Naive B cell (primary cell): ENCODE measurements around the gene HPCAL1. TPM values are rescaled to one million over a fixed set of nuclear protein-coding genes. Genes with fewer than 3 reads are reported as not detected.
A peak's percentile ranks its signal among the peaks of the same experiment; 100 is the strongest.

ENCODE experiments used
- ATAC-seq, 2 donors: fragments of 150-1000 bp; cut with Tn5 transposase; 2 replicates each; pipeline ENCODE4 v1.10.0; 2021; ENCODE audit warnings: low read depth in 2 of 2, mild to moderate bottlenecking in 2 of 2, moderate library complexity in 2 of 2
- DNase-seq: peaks from one replicate; pipeline ENCODE4 v3.0.0; 2022
- H3K27ac Mint-ChIP-seq, 6 donors: one replicate each; pipeline ENCODE4 v1.8.0; 2020 to 2022; ENCODE audit warnings: mild to moderate bottlenecking in 6 of 6, mixed read lengths in 6 of 6, moderate library complexity in 5 of 6, inconsistent platforms in 2 of 6
- H3K27me3 Mint-ChIP-seq, 3 donors: one replicate each; pipeline ENCODE4 v1.8.0; 2021 to 2022; ENCODE audit warnings: mixed read lengths in 3 of 3, mild to moderate bottlenecking in 1 of 3
- H3K36me3 Mint-ChIP-seq, 2 donors: one replicate each; pipeline ENCODE4 v1.8.0; 2020 to 2022; ENCODE audit warnings: mixed read lengths in 2 of 2, inconsistent platforms in 1 of 2, mild to moderate bottlenecking in 1 of 2
- H3K4me1 Mint-ChIP-seq, 3 donors: one replicate each; pipeline ENCODE4 v1.8.0; 2020 to 2022; ENCODE audit warnings: mixed read lengths in 3 of 3, inconsistent platforms in 1 of 3, mild to moderate bottlenecking in 1 of 3, moderate library complexity in 1 of 3
- H3K4me3 Mint-ChIP-seq, 8 donors: one replicate each; pipeline ENCODE4 v1.8.0; 2020 to 2022; ENCODE audit warnings: mild to moderate bottlenecking in 8 of 8, mixed read lengths in 8 of 8, moderate library complexity in 8 of 8, inconsistent platforms in 2 of 8
- H3K9me3 Mint-ChIP-seq, 7 donors: one replicate each; pipeline ENCODE4 v1.8.0; 2020 to 2022; ENCODE audit warnings: mixed read lengths in 7 of 7, mild to moderate bottlenecking in 5 of 7, inconsistent platforms in 2 of 7, moderate library complexity in 1 of 7
- polyA plus RNA-seq, 6 donors: library from polyadenylated mRNA; unstranded; fragments of 300-500 nt; fragmentation: Illumina TruSeq; gene quantifications; one replicate each; pipeline ENCODE4 v1.2.3, GENCODE V29; 2021; ENCODE audit warnings: low read depth in 6 of 6

The HPCAL1 gene
- polyA plus RNA-seq, 6 donors from 2014 or later = 49.1 to 92.1 (median 66.7) TPM

DNA sequence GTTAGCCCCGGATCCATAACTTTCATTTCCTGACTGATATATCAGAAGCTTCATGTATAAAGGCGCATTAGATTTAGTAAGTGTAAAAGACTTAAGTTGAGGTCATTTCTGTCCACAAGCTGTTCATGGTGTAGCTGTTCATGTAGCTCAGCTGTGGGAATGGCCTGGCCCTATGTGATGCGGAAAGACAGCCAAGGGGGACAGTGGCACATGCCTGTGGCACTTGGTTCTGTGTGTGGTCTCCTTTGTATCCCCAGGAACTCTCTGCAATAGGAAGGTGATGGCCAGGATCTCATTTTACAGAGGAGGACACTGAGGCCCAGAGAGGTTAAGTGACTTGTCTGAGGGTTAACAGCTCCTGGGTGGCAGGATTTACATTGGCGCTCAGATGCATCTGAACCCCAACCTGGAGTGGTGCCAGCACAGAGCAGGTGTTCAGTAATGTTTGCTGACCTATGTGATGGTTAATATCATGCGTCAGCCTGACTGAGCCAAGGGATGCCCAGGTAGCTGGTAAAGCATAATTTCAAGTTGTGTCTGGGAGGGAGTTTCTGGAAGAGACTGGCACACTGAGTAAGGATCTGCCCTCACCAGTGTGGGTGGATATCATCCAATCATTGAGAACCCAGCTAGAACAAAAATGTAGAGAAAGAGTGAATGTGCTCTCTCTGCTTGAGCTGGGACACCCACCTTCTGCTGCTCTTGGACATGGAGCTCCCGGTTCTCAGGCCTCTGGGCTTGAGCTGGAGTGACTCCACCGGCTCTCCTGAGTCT, 25.4 kb downstream of the HPCAL1 start:
- peak overlapping the region in 5 of 6 donors; percentile 8 to 97 (median 19) for H3K27ac Mint-ChIP-seq
- H3K4me1 Mint-ChIP-seq = peaks cover 86 to 98% (median 95%) of the 10 kb centered on the region in 3 donors
- H3K36me3 Mint-ChIP-seq = no peaks in the 10 kb centered on the region
- H3K9me3 Mint-ChIP-seq = no peaks in the 10 kb centered on the region
- DNase-seq = no peak
- no peak for ATAC-seq
- no peaks in the 10 kb centered on the region for H3K27me3 Mint-ChIP-seq
- peak overlapping the region in 1 of 8 donors; percentile 17 for H3K4me3 Mint-ChIP-seq

DNA sequence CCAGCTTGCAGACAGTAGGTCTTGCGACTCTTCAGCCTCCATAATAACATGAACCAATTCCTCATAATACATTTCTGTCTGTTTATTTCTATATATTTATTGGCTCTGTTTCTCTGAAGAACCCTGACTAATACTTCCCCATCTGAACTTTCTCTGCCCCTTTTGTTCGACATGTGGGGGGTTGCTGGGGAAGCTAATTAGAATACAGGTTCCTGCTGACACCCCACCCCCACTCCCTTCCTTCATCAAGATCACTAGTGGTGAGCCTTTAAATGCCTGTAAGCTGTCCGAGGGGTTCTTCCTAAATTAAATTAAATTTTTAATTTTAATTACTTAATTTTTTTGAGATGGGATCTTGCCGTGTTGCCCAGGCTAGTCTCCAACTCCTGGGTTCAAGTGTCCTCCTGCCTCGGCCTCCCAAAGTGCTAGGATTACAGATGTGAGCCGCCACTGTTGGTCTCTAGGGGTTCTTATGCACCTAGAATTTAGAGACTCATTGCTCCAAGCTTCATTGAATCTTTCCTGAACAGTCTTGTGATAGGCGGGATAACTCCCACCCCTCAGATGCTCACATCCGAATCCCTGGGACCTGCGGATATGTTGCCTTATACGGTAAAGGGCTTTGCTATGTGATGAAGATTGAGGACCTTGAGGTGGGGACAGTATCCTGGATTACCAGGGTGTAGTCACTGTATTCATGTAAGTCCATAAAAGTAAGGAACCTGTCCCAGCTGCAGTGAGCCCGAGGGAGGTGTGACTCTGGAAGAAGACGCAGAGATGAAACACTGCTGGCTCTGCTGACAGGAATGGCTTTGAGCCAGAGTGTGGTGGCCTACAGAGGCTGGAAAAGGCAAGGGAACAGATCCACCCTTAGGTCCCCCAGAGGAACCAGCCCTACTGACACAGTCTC, 26.2 kb downstream of the HPCAL1 start:
- no peaks in the 10 kb centered on the region for H3K9me3 Mint-ChIP-seq
- ATAC-seq = no peak
- peak overlapping the region; percentile 42 to 97 (median 94) for H3K27ac Mint-ChIP-seq
- peak overlapping the region; percentile 35 to 90 (median 83) for H3K4me3 Mint-ChIP-seq
- peaks cover 83 to 96% (median 91%) of the 10 kb centered on the region in 3 donors for H3K4me1 Mint-ChIP-seq
- no peaks in the 10 kb centered on the region for H3K27me3 Mint-ChIP-seq
- DNase-seq = no peak
- no peaks in the 10 kb centered on the region for H3K36me3 Mint-ChIP-seq

DNA sequence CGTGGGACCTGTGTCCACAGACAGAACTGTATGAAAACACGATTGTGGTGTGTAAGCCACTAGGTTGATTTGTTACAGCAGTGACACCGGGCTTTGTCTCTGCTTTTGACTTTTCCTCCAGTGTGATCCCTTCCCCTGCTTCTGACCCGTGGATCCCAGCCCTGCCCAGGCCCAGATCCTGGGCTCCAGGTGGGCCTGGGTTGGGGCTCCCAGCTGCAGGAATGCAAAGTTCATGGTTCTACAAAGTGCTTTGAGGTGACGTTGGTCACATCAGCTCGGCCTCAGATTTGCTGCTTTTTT, 26.8 kb downstream of the HPCAL1 start:
- Mint-ChIP-seq H3K36me3 (no peaks in the 10 kb centered on the region), H3K27me3 (no peaks in the 10 kb centered on the region), H3K4me1 (peaks cover 78 to 92% (median 86%) of the 10 kb centered on the region in 3 donors), H3K4me3 (peak overlapping the region; percentile 77 to 92 (median 88)), H3K9me3 (peaks cover 0 to under 1% (median 0%) of the 10 kb centered on the region in 7 donors), H3K27ac (peak overlapping the region; percentile 91 to 97 (median 96))
- DNase-seq = no peak
- no peak for ATAC-seq

DNA sequence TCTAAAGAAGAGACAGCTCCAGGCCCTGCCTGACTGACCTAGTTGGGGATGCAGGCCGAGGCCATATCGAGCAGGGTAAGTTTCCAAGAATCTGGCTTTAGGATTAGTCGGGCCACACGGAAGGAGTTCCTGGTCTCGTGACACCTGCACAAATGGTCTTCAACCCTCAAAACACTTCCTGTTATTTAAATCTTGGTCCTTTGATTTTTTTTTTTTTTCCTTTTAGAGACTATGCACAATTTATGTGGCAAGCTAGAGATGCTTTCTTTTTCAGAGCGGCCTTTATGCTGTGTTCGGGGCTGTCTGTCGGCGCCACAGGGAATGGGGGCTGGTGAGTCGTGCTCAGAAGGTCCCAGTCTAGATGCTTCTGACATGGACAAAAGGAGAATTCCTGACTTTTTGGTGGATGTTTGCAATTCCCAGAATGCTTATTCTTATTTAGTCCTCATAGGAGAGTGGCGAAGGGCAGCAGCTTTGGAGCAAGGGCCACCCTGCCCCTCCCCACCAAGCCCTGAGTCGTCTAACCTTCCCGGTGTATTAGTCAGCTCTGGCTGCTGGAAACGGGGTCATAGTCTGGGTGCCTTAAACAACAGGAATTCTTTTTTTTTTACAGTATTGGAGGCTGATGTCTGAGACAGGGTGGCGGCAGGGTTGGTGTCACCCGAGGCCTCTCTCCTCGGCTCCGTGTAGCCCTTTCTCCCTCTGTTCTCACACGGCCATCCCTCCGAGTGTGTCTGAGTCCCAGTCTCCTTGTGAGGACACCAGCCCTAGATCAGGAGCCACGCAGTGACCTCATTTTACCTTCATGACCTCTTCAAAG, 27.4 kb downstream of the HPCAL1 start:
- DNase-seq = peak; percentile 25
- peaks cover 0 to 6% (median 5%) of the 10 kb centered on the region in 7 donors for H3K9me3 Mint-ChIP-seq
- H3K36me3 Mint-ChIP-seq = no peaks in the 10 kb centered on the region
- peak overlapping the region; percentile 91 to 97 (median 96) for H3K27ac Mint-ChIP-seq
- no peaks in the 10 kb centered on the region for H3K27me3 Mint-ChIP-seq
- H3K4me3 Mint-ChIP-seq = peak overlapping the region; percentile 77 to 92 (median 88)
- peaks cover 75 to 86% (median 80%) of the 10 kb centered on the region in 3 donors for H3K4me1 Mint-ChIP-seq
- no peak for ATAC-seq

DNA sequence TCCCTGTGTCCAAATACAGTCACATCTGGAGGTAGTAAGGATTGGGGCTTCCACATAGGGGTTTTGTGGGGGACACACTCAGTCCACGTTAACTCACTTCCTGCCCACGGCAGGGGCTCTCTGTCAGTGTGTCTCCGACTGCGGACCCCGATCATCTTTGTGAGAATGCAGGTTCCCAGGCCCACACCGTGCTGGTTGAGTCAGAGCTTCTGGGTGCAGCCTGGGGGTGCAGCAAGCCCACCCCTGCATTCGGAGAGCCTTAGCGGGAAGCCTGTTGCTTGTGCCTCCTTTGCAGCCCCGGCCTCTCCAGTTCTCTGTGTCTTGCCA, 28.0 kb downstream of the HPCAL1 start:
- Mint-ChIP-seq H3K4me1 (peaks cover 72 to 80% (median 74%) of the 10 kb centered on the region in 3 donors), H3K4me3 (peak overlapping the region; percentile 78 to 92 (median 88)), H3K27me3 (no peaks in the 10 kb centered on the region), H3K36me3 (no peaks in the 10 kb centered on the region), H3K9me3 (peaks cover 0 to 10% (median 7%) of the 10 kb centered on the region in 7 donors), H3K27ac (peak overlapping the region in 5 of 6 donors; percentile 91 to 97 (median 97))
- DNase-seq (no peak), ATAC-seq (no peak)

DNA sequence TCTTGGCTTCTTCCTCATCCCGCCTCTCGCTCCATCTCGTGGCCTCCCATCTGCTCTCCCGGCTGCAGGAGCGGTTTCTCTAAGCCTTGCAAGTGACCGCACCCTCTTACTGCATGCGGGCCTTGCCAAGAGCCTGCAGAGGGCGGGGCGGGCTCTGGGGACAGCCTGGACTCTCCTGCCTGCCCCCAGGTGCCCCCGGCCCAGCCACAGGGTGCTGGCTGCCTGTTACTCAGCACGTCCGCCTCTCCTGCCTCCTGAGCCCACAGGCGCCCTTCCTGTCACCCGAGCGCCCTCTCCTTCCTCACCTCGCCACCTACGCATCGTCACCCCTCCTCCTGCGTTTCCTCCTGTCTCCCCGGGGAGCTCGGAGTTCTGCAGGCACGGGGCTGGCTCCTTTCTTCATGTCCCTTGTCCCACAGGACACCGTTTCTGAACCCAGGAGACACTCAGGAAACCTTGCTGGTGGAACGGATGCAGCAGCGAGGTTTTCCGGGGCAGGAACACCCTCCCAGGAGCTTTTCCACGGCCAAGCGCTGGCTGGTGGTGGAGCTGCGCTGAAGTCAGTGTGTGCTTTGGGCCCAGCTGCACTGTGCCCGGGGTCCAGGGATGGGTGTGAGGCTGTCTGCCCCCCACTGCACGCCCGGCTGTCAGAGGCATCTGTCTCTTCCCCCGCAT, 28.5 kb downstream of the HPCAL1 start:
- peak overlapping the region; percentile 78 to 92 (median 88) for H3K4me3 Mint-ChIP-seq
- peak; percentile 52 for DNase-seq
- ATAC-seq = peak; percentile 1 to 18
- peaks cover 0 to 10% (median 7%) of the 10 kb centered on the region in 7 donors for H3K9me3 Mint-ChIP-seq
- no peaks in the 10 kb centered on the region for H3K27me3 Mint-ChIP-seq
- H3K27ac Mint-ChIP-seq = peak overlapping the region; percentile 87 to 98 (median 97)
- H3K4me1 Mint-ChIP-seq = peaks cover 67 to 76% (median 69%) of the 10 kb centered on the region in 3 donors
- no peaks in the 10 kb centered on the region for H3K36me3 Mint-ChIP-seq

DNA sequence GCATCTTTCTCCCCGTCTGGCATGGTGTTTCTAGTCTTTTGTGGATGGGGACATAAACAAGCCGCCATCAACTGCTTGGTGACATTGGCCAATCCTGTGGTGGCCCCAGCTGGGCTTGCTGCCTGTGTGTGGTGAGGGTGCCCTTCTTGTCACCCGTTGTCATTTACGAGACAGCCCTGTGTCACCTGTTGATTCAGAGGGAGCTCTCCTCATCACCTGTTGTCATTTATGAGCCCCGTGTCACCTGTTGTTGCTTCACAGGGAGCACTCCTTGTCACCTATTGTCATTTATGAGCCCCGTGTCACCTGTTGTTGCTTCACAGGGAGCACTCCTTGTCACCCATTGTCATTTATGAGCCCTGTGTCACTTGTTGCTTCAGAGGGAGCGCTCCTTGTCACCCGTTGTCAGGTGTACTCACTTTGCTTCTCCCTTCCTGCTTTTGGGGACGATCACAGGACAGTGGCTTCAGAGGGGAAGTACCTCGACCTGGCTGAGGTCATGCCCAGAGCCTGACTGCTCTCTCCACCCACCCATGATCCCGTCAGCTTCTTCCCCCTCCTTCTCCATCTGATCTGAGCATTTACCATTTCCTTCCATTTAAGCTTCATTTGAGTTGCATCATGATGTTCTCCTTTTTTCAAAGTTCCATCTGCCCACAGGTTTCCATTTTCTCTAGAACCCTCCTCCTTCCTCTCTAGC, 29.1 kb downstream of the HPCAL1 start:
- peak; percentile 90 to 93 for ATAC-seq
- Mint-ChIP-seq H3K36me3 (no peaks in the 10 kb centered on the region), H3K27me3 (no peaks in the 10 kb centered on the region), H3K4me1 (peaks cover 61 to 70% (median 63%) of the 10 kb centered on the region in 3 donors), H3K27ac (peak overlapping the region; percentile 87 to 98 (median 97)), H3K9me3 (peaks cover 0 to 10% (median 7%) of the 10 kb centered on the region in 7 donors), H3K4me3 (peak overlapping the region; percentile 78 to 92 (median 88))
- DNase-seq = peak; percentile 80

DNA sequence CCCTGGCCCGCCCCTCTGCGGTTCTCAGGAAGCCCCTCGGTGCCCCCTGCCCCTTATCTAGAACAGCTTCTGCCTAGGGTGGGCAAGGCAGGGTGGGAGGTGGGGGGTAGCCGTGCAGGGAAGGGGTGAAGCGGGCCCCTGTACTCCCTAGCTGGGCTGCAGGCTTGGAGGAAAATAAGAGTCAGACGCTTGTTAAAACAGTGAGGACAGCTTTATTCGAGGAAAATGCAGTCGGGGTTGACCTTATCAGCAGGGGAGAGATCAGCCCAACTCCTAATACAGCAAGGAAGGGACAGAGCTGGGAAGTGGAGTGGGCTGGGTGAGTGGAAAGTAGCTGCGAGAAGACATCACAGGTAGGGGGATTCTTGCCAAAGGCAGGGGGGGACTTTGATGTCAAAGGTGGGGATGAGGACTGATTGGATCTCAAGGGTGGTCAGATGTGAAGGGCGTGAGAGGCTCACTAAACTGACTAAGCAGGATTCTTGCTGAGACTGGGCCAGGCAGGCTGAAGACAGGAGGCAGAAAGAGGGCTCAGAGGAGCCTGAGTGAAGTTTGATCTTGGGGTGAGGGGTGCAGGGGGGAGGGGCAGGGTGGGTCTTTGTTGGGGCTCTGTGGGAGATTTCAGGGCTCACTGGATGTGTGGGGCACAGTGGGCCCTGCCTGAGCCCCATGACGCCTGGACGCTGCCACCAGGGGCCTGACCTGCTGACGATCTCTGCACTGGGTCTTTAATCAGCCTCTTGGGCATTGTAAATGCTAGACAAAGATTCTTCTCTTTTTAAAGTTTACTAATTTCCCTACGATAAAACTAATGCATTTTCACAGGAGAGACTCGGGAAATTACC, 29.9 kb downstream of the HPCAL1 start:
- H3K9me3 Mint-ChIP-seq = peaks cover 0 to 10% (median 7%) of the 10 kb centered on the region in 7 donors
- no peak for ATAC-seq
- no peak for DNase-seq
- H3K27me3 Mint-ChIP-seq = no peaks in the 10 kb centered on the region
- H3K4me1 Mint-ChIP-seq = peaks cover 57 to 66% (median 58%) of the 10 kb centered on the region in 3 donors
- peak overlapping the region in 7 of 8 donors; percentile 78 to 92 (median 88) for H3K4me3 Mint-ChIP-seq
- no peaks in the 10 kb centered on the region for H3K36me3 Mint-ChIP-seq
- H3K27ac Mint-ChIP-seq = peak overlapping the region; percentile 87 to 98 (median 96)

DNA sequence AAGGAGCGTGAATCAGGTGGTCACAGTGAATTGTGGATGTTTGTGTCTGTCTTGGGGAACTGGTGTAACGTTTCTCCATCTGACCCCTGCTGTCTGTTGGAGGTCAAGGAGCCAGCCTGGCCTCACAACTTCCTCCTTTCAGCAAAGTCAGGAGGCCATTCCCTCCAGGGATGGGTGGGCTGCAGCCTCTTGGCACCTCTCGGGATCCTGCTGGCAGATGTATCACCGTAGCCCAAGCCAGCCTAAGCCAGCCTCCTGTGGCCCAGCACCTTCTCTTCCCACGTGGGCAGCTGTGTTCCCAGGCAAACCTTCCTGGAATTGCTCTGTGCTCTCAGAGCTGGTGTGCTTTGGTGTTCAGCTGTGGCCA, 30.5 kb downstream of the HPCAL1 start:
- H3K27ac Mint-ChIP-seq = peak overlapping the region; percentile 78 to 97 (median 94)
- ATAC-seq = no peak
- peaks cover 57 to 66% (median 57%) of the 10 kb centered on the region in 3 donors for H3K4me1 Mint-ChIP-seq
- H3K36me3 Mint-ChIP-seq = no peaks in the 10 kb centered on the region
- peak overlapping the region in 1 of 8 donors; percentile 3 for H3K4me3 Mint-ChIP-seq
- H3K27me3 Mint-ChIP-seq = no peaks in the 10 kb centered on the region
- peaks cover 0 to 10% (median 7%) of the 10 kb centered on the region in 7 donors for H3K9me3 Mint-ChIP-seq
- no peak for DNase-seq

DNA sequence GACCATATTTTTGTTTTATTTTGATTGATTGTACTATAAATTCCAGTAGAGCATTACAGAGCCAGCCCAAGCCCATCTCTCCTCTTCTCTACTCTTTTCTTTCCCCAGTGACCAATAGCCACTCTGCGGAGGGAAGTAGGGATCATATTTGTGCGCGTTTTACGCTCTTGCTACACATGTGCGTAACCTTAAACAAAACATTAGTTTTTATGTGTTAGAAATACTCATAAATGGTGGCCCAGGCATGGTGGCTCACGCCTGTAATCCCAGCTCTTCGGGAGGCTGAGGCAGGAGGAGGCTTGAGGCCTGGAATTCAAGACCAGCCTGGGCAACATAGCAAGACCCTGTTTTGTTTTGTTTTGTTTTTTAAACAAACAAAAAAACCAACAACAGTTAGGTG, 31.3 kb downstream of the HPCAL1 start:
- no peak for ATAC-seq
- Mint-ChIP-seq H3K9me3 (peaks cover 0 to 10% (median 7%) of the 10 kb centered on the region in 7 donors), H3K27me3 (no peaks in the 10 kb centered on the region), H3K4me1 (peaks cover 57 to 62% (median 57%) of the 10 kb centered on the region in 3 donors), H3K27ac (peak overlapping the region; percentile 32 to 97 (median 88)), H3K4me3 (no peak overlapping the region), H3K36me3 (peaks cover 0 to 7% of the 10 kb centered on the region in 2 donors)
- no peak for DNase-seq

DNA sequence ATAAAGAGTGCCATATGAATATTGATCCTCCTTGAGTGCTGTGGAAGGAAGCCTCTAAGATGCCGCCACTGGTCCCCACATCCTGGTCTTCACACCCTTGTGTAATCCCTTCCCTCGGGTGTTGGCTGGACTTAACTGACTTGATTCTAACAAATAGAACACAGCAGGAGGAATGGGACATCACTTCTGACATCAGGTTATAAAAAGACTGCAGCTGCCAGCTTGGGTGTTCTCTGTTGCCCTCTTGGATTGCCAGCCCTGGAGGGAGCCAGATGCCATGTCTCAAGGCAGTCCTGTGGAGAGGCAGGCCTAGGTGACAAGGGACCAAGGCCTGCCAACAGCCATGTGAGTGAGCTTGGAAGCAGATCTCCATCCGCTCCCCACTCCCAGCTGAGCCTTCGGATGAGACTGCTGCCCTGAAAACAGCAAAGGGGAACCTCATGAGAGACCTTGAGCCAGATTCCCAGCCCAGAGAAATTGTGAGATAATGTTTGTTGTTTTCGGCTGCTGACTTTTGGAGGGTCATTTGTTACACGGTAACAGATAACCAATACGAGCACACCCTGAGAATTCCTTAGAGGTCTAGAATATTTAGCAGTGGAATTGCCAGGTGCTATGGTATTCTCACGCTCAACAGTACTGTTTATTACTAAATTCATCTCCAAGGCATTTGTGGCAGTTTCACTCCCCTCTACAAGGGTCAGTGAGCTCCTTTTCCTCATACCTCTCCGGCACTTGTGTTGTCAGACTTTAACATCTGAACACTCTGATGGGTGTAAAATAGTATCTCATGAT, 32.5 kb downstream of the HPCAL1 start:
- H3K9me3 Mint-ChIP-seq = peaks cover 0 to 10% (median 7%) of the 10 kb centered on the region in 7 donors
- no peak for ATAC-seq
- peaks cover 44 to 54% (median 52%) of the 10 kb centered on the region in 3 donors for H3K4me1 Mint-ChIP-seq
- H3K27ac Mint-ChIP-seq = peak overlapping the region in 3 of 6 donors; percentile 11 to 45 (median 11)
- H3K36me3 Mint-ChIP-seq = peaks cover 0 to 7% of the 10 kb centered on the region in 2 donors
- no peaks in the 10 kb centered on the region for H3K27me3 Mint-ChIP-seq
- DNase-seq = no peak
- H3K4me3 Mint-ChIP-seq = no peak overlapping the region
